HG03095 (cell line): ENCODE data around the gene RNF227.
A peak's percentile ranks its signal among the peaks of the same experiment; 100 is the strongest.
"Not testable (repeated sequence)": the region's sequence is repeated elsewhere in the genome, so short reads cannot be mapped to it uniquely, and the experiment has no call there.

Experiments used
- ATAC-seq: cut with Tn5 transposase; IDR thresholded peaks from one replicate; pipeline ENCODE4 v1.9.1; 2021; ENCODE audit warnings: moderate library complexity; ENCODE audit not compliant: unreplicated experiment

RNF227 gene

GRCh38 chr17:7915611-7916384, at the start of gene RNF227:
Gene RNF227, minus strand, starts transcription at chr17:7916289. Its CDS starts 94 bp downstream, at chr17:7916195.
- no peak for ATAC-seq

DNA sequence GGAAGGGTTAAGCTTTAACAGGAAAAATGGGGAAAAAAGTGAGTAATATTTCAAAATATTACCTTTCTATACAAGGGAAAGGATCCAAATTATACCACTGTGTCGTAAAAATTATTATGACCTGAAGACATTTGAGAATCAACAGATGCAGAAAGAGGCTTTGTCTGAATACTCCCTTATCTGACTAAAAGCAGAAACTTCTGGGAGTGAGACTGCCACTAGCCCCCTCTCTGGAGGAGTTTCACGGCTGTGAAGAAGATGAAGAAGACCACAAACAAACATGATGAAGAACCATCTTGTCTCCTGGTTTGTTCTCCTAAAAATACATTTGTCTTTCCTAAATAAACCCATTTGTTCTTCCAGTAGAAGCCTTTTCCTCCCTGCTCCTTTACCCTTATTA, 45.3 kb upstream of the RNF227 start:
- no peak for ATAC-seq

DNA sequence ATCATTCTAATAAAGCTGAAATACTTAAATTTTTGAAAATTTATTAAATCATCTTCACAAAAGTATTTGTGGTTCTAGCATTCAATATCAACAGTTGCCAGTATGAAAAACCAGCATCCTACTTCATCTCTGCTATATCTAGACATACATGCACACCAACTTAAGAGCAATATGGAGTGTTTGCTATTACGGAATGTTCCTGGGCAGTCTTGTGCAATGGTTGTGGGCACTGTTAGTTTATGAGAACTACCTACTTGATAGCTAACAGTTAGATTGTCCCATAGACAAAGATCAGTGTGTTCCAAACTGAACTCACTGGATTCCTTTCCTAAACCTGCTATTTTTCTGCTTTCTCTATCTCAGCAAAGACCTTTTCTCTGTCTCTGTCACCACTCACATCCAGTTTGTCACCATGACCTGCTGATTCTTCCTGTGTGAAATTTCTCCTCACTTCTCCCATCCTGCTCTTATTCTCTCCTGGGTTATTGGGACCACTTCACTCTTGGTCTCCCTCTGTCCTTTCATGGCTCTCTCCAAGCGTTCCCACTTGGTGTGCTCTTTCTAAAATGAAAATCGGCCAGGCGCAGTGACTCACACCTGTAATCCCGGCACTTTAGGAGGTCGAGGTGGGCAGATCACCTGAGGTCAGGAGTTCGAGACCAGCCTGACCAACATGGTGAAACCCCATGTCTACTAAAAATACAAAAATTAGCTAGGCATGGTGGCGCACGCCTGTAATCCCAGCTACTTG, 43.6 kb upstream of the RNF227 start:
- no peak for ATAC-seq

DNA sequence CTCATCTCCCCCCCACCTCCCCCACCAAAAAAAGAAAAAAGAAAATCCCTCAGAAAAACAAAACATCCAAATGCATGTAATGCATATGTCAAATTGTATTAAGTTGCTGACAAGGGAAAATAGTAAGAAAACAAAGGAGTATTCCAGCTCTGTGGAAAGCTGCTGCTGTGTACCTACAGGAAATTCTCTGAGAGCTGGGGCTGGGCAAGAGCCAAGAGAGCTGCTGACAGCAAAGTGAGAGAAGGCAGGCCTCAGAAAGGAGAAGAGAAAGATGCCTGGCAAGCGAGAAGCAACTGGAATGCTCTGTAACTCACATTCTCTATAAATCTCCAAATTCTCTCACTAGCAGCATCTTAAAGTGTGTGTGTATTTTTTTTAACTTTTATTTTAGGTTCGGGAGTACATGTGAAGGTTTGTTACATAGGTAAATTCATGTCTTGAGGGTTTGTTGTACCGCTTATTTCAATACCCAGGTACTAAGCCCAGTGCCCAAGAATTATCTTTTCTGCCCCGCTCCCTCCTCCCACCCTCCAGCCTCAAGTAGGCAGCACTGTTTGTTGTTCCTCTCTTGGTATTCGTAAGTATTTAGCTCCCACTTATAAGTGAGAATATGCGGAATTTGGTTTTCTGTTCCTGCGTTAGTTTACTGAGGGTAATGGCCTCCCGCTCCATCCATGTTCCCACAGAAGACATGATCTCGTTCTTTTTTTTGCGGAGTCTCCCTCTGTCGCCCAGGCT, 40.3 kb upstream of the RNF227 start:
- ATAC-seq, result no peak

DNA sequence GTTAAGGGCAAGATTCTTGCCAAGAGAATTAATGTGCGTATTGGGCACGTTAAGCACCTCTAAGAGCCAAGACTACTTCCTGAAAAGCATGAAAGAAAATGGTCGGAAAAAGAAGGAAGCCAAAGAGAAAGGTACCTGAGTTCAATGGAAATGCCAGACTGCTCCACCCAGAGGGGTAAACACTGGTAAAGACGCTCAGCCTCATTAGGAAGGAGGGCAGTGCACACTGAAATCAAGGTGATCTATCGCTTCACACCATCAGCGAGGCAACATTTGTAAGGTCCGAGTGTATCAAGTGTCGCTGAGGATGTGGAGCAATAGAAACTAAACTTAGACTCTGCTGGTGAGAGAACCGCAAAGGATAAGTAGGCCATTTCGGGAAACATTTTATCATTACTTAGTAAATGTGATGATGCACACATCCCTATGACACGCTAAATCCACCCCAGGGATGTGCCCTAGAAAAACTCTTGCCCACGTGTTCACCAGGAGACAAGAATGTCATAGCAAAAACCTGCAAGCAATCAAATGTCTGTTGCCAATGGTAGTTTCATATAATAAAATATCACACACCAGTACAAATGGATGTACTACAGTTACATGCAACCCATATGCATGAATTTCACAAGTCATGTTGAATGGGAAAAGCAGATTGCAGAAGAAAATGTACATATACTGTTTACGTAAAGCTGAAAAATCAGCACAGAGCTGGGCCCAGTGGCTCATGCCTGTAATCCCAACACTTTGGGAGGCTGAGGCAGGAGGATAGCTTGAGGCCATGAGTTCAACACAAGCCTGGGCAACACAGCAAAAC, 39.5 kb upstream of the RNF227 start:
- ATAC-seq, result no peak

DNA sequence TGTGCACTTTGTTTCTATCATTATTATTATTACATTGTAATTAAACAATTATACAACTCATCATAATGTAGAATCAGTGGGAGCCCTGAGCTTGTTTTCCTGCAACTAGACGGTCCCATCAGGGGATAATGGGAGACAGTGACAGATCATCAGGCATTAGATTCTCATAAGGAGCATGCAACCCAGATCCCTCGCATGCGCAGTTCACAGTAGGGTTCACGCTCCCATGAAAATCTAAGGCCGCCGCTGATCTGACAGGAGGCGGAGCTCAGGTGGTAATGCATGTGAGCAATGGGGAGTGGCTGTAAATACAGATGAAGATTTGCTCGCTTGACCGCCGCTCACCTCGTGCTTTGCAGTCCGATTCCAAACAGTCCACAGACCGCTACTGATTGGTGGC, 37.2 kb upstream of the RNF227 start:
- ATAC-seq, result not testable (repeated sequence)

GRCh38 chr17:7951143-7951792, 35.2 kb upstream of the RNF227 start:
- no peak for ATAC-seq

- no peak for ATAC-seq
Measured at GRCh38 chr17:7950578-7950977, 34.5 kb upstream of the RNF227 start.

- ATAC-seq, result no peak
Measured at GRCh38 chr17:7947651-7948050, 31.6 kb upstream of the RNF227 start.

DNA sequence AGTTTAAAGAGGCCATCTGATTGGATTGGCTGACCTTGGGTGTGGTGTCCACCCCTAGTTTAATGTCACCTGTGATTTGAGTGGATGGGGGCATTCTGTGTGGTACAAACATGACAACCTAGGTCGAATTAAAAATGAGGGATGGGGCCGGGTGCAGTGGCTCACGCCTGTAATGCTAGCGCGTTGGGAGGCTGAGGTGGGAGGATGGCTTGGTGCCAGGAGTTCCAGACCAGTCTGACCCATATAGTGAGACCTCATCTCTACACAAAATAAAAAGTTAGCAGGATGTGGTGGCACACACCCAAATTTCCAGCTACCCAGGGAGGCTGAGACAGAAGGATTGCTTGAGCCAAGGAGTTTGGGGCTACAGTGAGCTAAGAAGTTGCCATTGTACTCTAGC, 30.4 kb upstream of the RNF227 start:
- ATAC-seq, result no peak

DNA sequence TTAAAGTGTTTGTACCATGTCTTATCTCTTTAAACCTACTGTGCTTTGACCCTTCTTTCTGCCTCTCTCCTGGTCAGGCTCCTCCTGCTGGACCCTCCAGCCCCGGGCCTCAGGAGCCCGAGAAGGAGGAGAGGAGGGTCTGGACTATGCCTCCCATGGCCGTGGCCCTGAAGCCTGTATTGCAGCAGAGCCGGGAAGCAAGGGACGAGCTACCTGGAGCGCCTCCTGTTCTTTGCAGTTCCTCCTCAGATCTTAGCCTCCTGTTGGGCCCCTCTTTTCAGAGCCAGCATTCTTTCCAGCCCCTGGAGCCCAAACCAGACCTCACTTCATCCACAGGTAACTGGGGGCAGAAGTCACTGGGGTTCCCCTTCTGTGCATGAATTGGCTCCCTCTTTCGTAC, 29.6 kb upstream of the RNF227 start:
- ATAC-seq, result no peak

GRCh38 chr17:7944326-7944725, 28.2 kb upstream of the RNF227 start:
- ATAC-seq, result no peak

GRCh38 chr17:7943291-7943690, 27.2 kb upstream of the RNF227 start:
- ATAC-seq, result no peak

DNA sequence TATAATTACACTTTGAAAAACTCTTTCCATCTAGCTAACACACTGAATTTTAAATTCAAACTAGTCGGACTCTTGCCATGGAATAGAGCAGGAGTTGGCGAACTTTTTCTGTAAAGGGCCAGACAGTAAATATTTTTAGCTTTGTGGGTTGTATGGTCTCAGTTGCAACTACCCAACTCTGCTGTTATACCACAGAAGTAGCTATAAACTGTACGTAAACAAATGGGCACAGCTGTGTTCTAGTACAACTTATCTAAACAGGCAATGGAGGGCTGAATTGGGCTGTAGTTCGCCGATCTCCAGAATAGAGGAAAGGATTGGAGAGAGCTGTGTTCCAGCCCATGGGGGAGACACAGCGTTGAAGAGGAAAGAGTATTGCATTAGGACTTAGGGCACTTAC, 24.7 kb upstream of the RNF227 start:
- ATAC-seq, result no peak

DNA sequence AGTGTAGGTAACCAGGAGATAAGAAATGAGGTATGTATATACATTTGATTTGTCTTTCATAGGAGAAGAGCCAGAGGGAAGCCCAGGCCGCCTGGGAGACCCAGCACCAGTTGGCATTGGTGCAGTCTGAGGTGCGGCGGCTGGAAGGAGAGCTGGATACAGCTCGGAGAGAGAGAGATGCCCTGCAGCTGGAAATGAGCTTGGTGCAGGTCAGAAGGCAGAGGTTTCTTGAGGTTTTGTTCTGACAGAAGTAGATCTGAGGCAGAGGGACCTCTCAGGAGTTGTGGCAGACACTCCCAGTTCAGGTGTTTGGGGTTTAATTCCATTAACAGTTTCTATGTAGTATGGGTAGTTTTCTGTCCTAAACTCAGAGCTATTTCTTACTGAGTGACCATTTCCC, 23.9 kb upstream of the RNF227 start:
- no peak for ATAC-seq

DNA sequence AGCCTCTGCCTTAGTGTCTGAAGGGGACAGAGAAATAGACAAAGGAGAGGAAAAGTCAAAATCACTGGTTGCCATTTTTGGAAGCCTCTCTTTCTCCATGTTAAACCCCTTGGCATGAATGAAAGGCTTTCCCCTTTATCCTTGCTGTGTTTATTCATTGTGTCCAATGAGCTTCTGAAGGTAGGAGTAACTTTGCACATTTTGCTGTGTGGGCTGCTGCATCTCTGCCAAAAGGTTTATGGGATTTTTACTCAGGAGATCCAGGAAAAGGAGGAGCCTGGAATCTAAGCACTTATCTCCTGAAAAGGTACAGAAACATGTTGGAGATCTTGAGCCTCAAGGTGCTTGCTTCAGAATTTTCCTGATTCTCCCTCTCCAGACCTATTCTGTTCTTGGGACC, 19.8 kb upstream of the RNF227 start:
- no peak for ATAC-seq

GRCh38 chr17:7932949-7933348, 16.9 kb upstream of the RNF227 start:
- ATAC-seq, result no peak

- ATAC-seq, result no peak
Measured at GRCh38 chr17:7932483-7932891, 16.4 kb upstream of the RNF227 start.

- ATAC-seq, result peak; percentile 87
Measured at GRCh38 chr17:7931709-7932482, 15.8 kb upstream of the RNF227 start, which contains the start of the genes CNTROB and TRAPPC1. Gene CNTROB, plus strand, starts transcription at chr17:7932206. Its CDS starts 874 bp downstream, at chr17:7933080. Gene TRAPPC1, minus strand, starts transcription at chr17:7931946. Its CDS starts 117 bp downstream, at chr17:7931829.
